ENCODE results near the gene FGGY.

FGGY gene

GRCh38 chr1:59671953-59672305 lies 375.0 kb downstream of the FGGY start:
- Histone ChIP-seq H3K27me3 (ENCODE audit: control insufficient read depth in 1 of 2, insufficient read depth in 2 of 2, low read length in 2 of 2) (no peaks in the 10 kb centered on the region), H3K9ac (ENCODE audit: low read length) (no peak overlapping the region), H3K4me1 (ENCODE audit: insufficient read depth, low read length) (peaks cover 24% of the 10 kb centered on the region)

DNA sequence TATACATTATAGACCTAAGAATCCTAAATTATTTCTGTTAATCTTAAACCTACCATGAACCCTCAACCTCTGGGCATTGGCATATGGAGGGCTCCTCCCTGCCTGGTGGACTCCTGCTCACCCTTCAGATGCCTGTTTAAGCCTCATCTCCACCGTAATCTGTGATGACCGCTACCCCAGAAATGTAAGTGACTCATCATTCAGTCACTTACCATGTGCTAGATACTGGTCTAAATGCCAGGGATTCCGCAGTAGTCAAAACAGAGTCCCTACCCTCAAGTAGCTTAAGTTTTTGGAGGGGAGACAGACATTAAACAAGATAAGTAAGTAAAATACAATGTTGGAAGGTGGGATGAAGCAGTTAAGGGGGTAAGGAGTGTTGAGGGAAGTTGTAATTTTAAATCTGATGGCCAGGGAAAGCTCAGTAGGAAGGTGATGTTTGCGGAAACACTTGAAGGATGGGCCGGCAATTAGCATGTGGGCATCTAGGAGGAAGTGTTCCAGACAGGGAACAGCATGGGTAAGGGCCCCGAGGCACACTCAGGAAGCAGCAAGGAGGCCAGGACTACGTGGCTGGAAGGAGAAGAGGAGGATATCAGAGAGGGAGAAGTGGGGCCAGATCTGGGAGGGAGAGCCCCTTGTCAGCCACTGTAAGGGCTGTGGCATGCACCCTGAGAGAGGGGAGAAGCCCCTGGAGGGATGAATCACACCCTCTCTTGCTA lies 376.1 kb downstream of the FGGY start:
- Histone ChIP-seq H3K4me3 (ENCODE audit: low read depth in 1 of 2, low read length in 2 of 2) (no peak overlapping the region), H3K9ac (ENCODE audit: low read length) (no peak overlapping the region), H3K36me3 (ENCODE audit: insufficient read depth, low read length) (no peaks in the 10 kb centered on the region), H3K27ac (ENCODE audit: low read depth, low read length) (no peak overlapping the region), H3K9me3 (ENCODE audit: low read length) (no peaks in the 10 kb centered on the region), H3K27me3 (ENCODE audit: control insufficient read depth in 1 of 2, insufficient read depth in 2 of 2, low read length in 2 of 2) (no peaks in the 10 kb centered on the region), H3K4me1 (ENCODE audit: insufficient read depth, low read length) (peaks cover 24% of the 10 kb centered on the region)

More at GRCh38 chr1:59671953-59672305, 375.0 kb downstream of the FGGY start:
- H3K4me3 ChIP-seq (ENCODE audit: low read depth in 1 of 2, low read length in 2 of 2): no peak overlapping the region
- H3K27ac ChIP-seq (ENCODE audit: low read depth, low read length): no peak overlapping the region
- H3K36me3 ChIP-seq (ENCODE audit: insufficient read depth, low read length): no peaks in the 10 kb centered on the region
- H3K9me3 ChIP-seq (ENCODE audit: low read length): no peaks in the 10 kb centered on the region

GRCh38 chr1:59673573-59674450 lies 376.9 kb downstream of the FGGY start:
- H3K4me1 ChIP-seq (ENCODE audit: insufficient read depth, low read length): peaks cover 28% of the 10 kb centered on the region
- H3K27ac ChIP-seq (ENCODE audit: low read depth, low read length): peak overlapping the region; percentile 47
- no peaks in the 10 kb centered on the region for H3K9me3 ChIP-seq (ENCODE audit: low read length)
- H3K4me3 ChIP-seq (ENCODE audit: low read depth in 1 of 2, low read length in 2 of 2): no peak overlapping the region
- H3K27me3 ChIP-seq (ENCODE audit: control insufficient read depth in 1 of 2, insufficient read depth in 2 of 2, low read length in 2 of 2): no peaks in the 10 kb centered on the region
- H3K36me3 ChIP-seq (ENCODE audit: insufficient read depth, low read length): no peaks in the 10 kb centered on the region
- no peak overlapping the region for H3K9ac ChIP-seq (ENCODE audit: low read length)

- Histone ChIP-seq H3K36me3 (ENCODE audit: insufficient read depth, low read length) (no peaks in the 10 kb centered on the region), H3K9ac (ENCODE audit: low read length) (no peak overlapping the region), H3K27me3 (ENCODE audit: control insufficient read depth in 1 of 2, insufficient read depth in 2 of 2, low read length in 2 of 2) (no peaks in the 10 kb centered on the region), H3K4me1 (ENCODE audit: insufficient read depth, low read length) (peaks cover 28% of the 10 kb centered on the region), H3K27ac (ENCODE audit: low read depth, low read length) (peak overlapping the region; percentile 4), H3K4me3 (ENCODE audit: low read depth in 1 of 2, low read length in 2 of 2) (no peak overlapping the region), H3K9me3 (ENCODE audit: low read length) (no peaks in the 10 kb centered on the region)
Measured at GRCh38 chr1:59674595-59674994, 377.7 kb downstream of the FGGY start.

DNA sequence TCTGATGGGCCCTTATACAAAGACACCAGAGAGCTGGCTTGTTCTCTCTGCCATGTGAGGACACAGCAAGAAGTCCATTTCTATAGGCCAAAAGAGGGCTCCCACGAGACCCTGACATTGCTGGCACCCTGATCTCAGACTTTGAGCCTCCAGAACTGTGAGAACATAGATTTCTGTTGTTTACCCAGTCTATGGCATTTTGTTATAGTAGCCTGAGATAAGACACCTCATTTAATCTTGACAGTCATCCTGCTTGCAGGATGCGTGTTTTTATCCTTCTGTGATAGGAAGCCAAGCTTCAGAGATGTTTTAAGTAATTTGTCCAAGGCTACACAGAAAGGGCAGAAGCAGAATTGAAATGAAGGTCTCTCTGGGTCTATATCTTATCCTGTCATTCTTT lies 379.0 kb downstream of the FGGY start:
- Histone ChIP-seq H3K27ac (ENCODE audit: low read depth, low read length) (no peak overlapping the region), H3K9me3 (ENCODE audit: low read length) (no peaks in the 10 kb centered on the region), H3K4me1 (ENCODE audit: insufficient read depth, low read length) (peaks cover 28% of the 10 kb centered on the region), H3K4me3 (ENCODE audit: low read depth in 1 of 2, low read length in 2 of 2) (no peak overlapping the region), H3K9ac (ENCODE audit: low read length) (no peak overlapping the region), H3K36me3 (ENCODE audit: insufficient read depth, low read length) (no peaks in the 10 kb centered on the region), H3K27me3 (ENCODE audit: control insufficient read depth in 1 of 2, insufficient read depth in 2 of 2, low read length in 2 of 2) (no peaks in the 10 kb centered on the region)

DNA sequence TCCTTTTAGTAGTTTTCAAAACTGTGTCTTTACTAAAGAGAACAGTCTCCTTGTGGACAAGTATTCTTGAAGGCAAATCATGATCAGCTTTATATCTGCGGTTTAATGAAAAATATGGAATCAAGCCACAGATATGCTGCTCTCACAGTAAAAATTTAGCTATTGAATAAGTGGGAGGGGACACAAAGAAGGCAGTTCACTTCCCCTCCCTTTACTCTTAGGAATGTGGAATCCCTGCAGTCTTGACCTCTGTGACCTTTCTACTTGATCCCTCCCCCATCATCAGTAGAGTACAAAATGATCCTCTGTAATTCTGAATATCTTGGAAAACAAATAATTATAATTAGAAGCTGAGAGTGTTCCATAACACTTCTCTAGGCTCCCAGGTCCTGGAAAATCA lies 381.1 kb downstream of the FGGY start:
- H3K4me3 ChIP-seq (ENCODE audit: low read depth in 1 of 2, low read length in 2 of 2): no peak overlapping the region
- H3K9me3 ChIP-seq (ENCODE audit: low read length): no peaks in the 10 kb centered on the region
- H3K27me3 ChIP-seq (ENCODE audit: control insufficient read depth in 1 of 2, insufficient read depth in 2 of 2, low read length in 2 of 2): no peaks in the 10 kb centered on the region
- H3K4me1 ChIP-seq (ENCODE audit: insufficient read depth, low read length): peaks cover 35% of the 10 kb centered on the region
- no peak overlapping the region for H3K9ac ChIP-seq (ENCODE audit: low read length)
- H3K27ac ChIP-seq (ENCODE audit: low read depth, low read length): no peak overlapping the region
- no peaks in the 10 kb centered on the region for H3K36me3 ChIP-seq (ENCODE audit: insufficient read depth, low read length)

- Histone ChIP-seq H3K9me3 (ENCODE audit: low read length) (no peaks in the 10 kb centered on the region), H3K36me3 (ENCODE audit: insufficient read depth, low read length) (no peaks in the 10 kb centered on the region), H3K9ac (ENCODE audit: low read length) (no peak overlapping the region), H3K27me3 (ENCODE audit: control insufficient read depth in 1 of 2, insufficient read depth in 2 of 2, low read length in 2 of 2) (no peaks in the 10 kb centered on the region), H3K4me3 (ENCODE audit: low read depth in 1 of 2, low read length in 2 of 2) (no peak overlapping the region), H3K27ac (ENCODE audit: low read depth, low read length) (no peak overlapping the region), H3K4me1 (ENCODE audit: insufficient read depth, low read length) (peaks cover 34% of the 10 kb centered on the region)
Measured at GRCh38 chr1:59678493-59679228, 381.8 kb downstream of the FGGY start.

DNA sequence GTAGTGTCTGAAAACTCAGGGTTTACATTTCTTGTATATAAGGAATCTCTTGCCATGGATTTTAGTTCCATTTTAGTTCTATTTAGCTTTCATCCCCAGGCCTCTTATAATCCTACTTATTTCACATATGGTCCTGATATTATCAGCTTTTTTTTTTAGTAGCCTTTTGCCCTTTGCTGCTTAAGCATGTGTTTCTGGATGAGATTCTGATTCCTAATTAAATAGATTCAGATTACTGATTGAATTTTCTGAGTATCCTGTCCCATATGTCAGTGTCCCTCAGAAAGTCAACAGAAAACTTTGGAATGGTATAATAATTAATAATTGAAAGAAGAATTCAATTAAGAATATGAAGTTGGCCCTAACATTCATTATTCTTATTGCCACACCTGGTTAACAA lies 383.1 kb downstream of the FGGY start:
- H3K36me3 ChIP-seq (ENCODE audit: insufficient read depth, low read length): no peaks in the 10 kb centered on the region
- no peak overlapping the region for H3K9ac ChIP-seq (ENCODE audit: low read length)
- no peak overlapping the region for H3K27ac ChIP-seq (ENCODE audit: low read depth, low read length)
- no peaks in the 10 kb centered on the region for H3K9me3 ChIP-seq (ENCODE audit: low read length)
- H3K4me1 ChIP-seq (ENCODE audit: insufficient read depth, low read length): peaks cover 25% of the 10 kb centered on the region
- H3K27me3 ChIP-seq (ENCODE audit: control insufficient read depth in 1 of 2, insufficient read depth in 2 of 2, low read length in 2 of 2): no peaks in the 10 kb centered on the region
- H3K4me3 ChIP-seq (ENCODE audit: low read depth in 1 of 2, low read length in 2 of 2): no peak overlapping the region

GRCh38 chr1:59682396-59683080 lies 385.6 kb downstream of the FGGY start:
- Histone ChIP-seq H3K36me3 (ENCODE audit: insufficient read depth, low read length) (no peaks in the 10 kb centered on the region), H3K9ac (ENCODE audit: low read length) (peak overlapping the region; percentile 17), H3K4me1 (ENCODE audit: insufficient read depth, low read length) (peaks cover 36% of the 10 kb centered on the region), H3K4me3 (ENCODE audit: low read depth in 1 of 2, low read length in 2 of 2) (peak overlapping the region in 1 of 2 donors; percentile 5), H3K27ac (ENCODE audit: low read depth, low read length) (peak overlapping the region; percentile 70), H3K9me3 (ENCODE audit: low read length) (no peaks in the 10 kb centered on the region), H3K27me3 (ENCODE audit: control insufficient read depth in 1 of 2, insufficient read depth in 2 of 2, low read length in 2 of 2) (no peaks in the 10 kb centered on the region)

- H3K4me1 ChIP-seq (ENCODE audit: insufficient read depth, low read length): peaks cover 36% of the 10 kb centered on the region
- no peaks in the 10 kb centered on the region for H3K9me3 ChIP-seq (ENCODE audit: low read length)
- H3K27me3 ChIP-seq (ENCODE audit: control insufficient read depth in 1 of 2, insufficient read depth in 2 of 2, low read length in 2 of 2): no peaks in the 10 kb centered on the region
- H3K27ac ChIP-seq (ENCODE audit: low read depth, low read length): peak overlapping the region; percentile 52
- H3K9ac ChIP-seq (ENCODE audit: low read length): peak overlapping the region; percentile 17
- no peak overlapping the region for H3K4me3 ChIP-seq (ENCODE audit: low read depth in 1 of 2, low read length in 2 of 2)
- no peaks in the 10 kb centered on the region for H3K36me3 ChIP-seq (ENCODE audit: insufficient read depth, low read length)
Measured at GRCh38 chr1:59683197-59683596, 386.3 kb downstream of the FGGY start.

DNA sequence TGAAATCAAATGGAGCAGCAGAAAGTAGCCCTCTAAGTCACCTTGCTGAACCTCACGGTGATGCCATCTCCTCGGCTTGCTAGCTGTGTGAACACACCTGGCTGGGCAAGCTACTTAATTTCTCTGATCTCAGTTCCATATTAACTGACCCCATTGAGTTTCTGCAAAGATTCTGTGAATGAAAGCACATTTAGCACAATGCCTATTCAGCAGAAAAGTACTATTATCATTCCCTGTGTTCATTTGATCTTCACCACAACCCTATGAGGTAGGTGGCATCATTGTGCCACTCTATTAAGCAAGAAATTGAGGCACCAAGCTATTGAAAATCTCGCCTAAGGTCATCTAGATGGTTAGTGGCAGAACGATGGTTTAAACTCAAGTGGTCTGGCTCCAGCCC lies 387.8 kb downstream of the FGGY start:
- no peak overlapping the region for H3K27ac ChIP-seq (ENCODE audit: low read depth, low read length)
- no peaks in the 10 kb centered on the region for H3K27me3 ChIP-seq (ENCODE audit: control insufficient read depth in 1 of 2, insufficient read depth in 2 of 2, low read length in 2 of 2)
- peaks cover 32% of the 10 kb centered on the region for H3K4me1 ChIP-seq (ENCODE audit: insufficient read depth, low read length)
- H3K9me3 ChIP-seq (ENCODE audit: low read length): no peaks in the 10 kb centered on the region
- no peak overlapping the region for H3K4me3 ChIP-seq (ENCODE audit: low read depth in 1 of 2, low read length in 2 of 2)
- no peak overlapping the region for H3K9ac ChIP-seq (ENCODE audit: low read length)
- no peaks in the 10 kb centered on the region for H3K36me3 ChIP-seq (ENCODE audit: insufficient read depth, low read length)

Measured in muscle layer of colon (tissue), 2 donors.